CD14-positive monocyte (primary cell): ENCODE results near the gene DRC1. TPM values are rescaled to one million over a fixed set of nuclear protein-coding genes. Genes with fewer than 3 reads are reported as not detected.
"Not testable (repeated sequence)": the region's sequence is repeated elsewhere in the genome, so short reads cannot be mapped to it uniquely, and the experiment has no call there.

Experiments used
- DNase-seq, 3 donors: peaks; one replicate each; pipeline ENCODE4 v3.0.0-alpha.2; 2011 to 2022
- H2AFZ ChIP-seq: 2 replicates; pipeline ENCODE4 v1.6.0; 2012; ENCODE audit warnings: mild to moderate bottlenecking, low read depth, low read length, inconsistent platforms; ENCODE audit not compliant: insufficient read depth, poor library complexity, severe bottlenecking
- H3K27ac ChIP-seq, 2 donors: 1 replicate in 1 of 2; 2 replicates in 1 of 2; pipeline ENCODE4 v1.5.1; 2012 to 2013; ENCODE audit warnings: low read length in 2 of 2, control low read depth in 1 of 2, inconsistent platforms in 1 of 2, low read depth in 1 of 2, mild to moderate bottlenecking in 1 of 2
- H3K27me3 ChIP-seq, 2 donors: one replicate each; pipeline versions ENCODE4 v1.6.0 to v1.6.1; 2011 to 2013; ENCODE audit warnings: low read length in 2 of 2; ENCODE audit not compliant: control insufficient read depth in 2 of 2, insufficient read depth in 2 of 2
- H3K36me3 ChIP-seq, 2 donors: replicated peaks in 1 of 2; 1 replicate in 1 of 2; 2 replicates in 1 of 2; pipeline versions ENCODE4 v1.5.1 to v1.6.1; 2012 to 2013; ENCODE audit warnings: low read length in 2 of 2, control low read depth in 1 of 2, inconsistent platforms in 1 of 2, mild to moderate bottlenecking in 1 of 2; ENCODE audit not compliant: insufficient read depth in 2 of 2, control insufficient read depth in 1 of 2
- H3K4me1 ChIP-seq, 2 donors: 1 replicate in 1 of 2; 2 replicates in 1 of 2; pipeline versions ENCODE4 v1.5.1 to v1.6.1; 2012 to 2013; ENCODE audit warnings: low read length in 2 of 2, control low read depth in 1 of 2, inconsistent platforms in 1 of 2, mild to moderate bottlenecking in 1 of 2, moderate library complexity in 1 of 2; ENCODE audit not compliant: insufficient read depth in 2 of 2, control insufficient read depth in 1 of 2
- H3K4me2 ChIP-seq: replicated peaks from 2 replicates; pipeline ENCODE3; 2012; ENCODE audit warnings: low read length, moderate library complexity, mild to moderate bottlenecking; ENCODE audit not compliant: poor library complexity, severe bottlenecking; ENCODE audit errors: extremely low read depth
- H3K4me3 ChIP-seq, 3 experiments: fragments of 200-600 bp in 1 of 3; sonication (generic) in 1 of 3; replicated peaks in 1 of 3; 1 replicate in 2 of 3; 2 replicates in 1 of 3; pipeline ENCODE4 v1.5.1; 2011 to 2013; ENCODE audit warnings: low read length in 3 of 3, mild to moderate bottlenecking in 3 of 3, control low read depth in 2 of 3, low read depth in 2 of 3, inconsistent platforms in 1 of 3, moderate library complexity in 1 of 3
- H3K79me2 ChIP-seq: 2 replicates; pipeline ENCODE4 v1.6.0; 2012; ENCODE audit warnings: mild to moderate bottlenecking, control low read depth, inconsistent platforms, low read length, moderate library complexity; ENCODE audit not compliant: insufficient read depth
- H3K9ac ChIP-seq: 2 replicates; pipeline ENCODE4 v1.6.0; 2017; ENCODE audit warnings: low read length, mild to moderate bottlenecking; ENCODE audit not compliant: insufficient read depth, poor library complexity, severe bottlenecking
- H3K9me3 ChIP-seq, 2 donors: replicated peaks in 1 of 2; 1 replicate in 1 of 2; 2 replicates in 1 of 2; pipeline versions ENCODE4 v1.5.1 to v1.6.1; 2012 to 2013; ENCODE audit warnings: low read length in 2 of 2, control low read depth in 1 of 2; ENCODE audit not compliant: control insufficient read depth in 1 of 2, insufficient read depth in 1 of 2
- H4K20me1 ChIP-seq: 2 replicates; pipeline ENCODE4 v1.6.0; 2012; ENCODE audit warnings: mild to moderate bottlenecking, low read length, control low read depth, moderate library complexity; ENCODE audit not compliant: insufficient read depth
- H3K27ac Mint-ChIP-seq, 7 donors: one replicate each; pipeline ENCODE4 v1.8.0; 2020; ENCODE audit warnings: mild to moderate bottlenecking in 7 of 7, mixed read lengths in 7 of 7, moderate library complexity in 6 of 7, inconsistent platforms in 2 of 7
- H3K27me3 Mint-ChIP-seq, 3 donors: one replicate each; pipeline ENCODE4 v1.8.0; 2021 to 2022; ENCODE audit warnings: low read depth in 3 of 3, mild to moderate bottlenecking in 3 of 3, mixed read lengths in 3 of 3, moderate library complexity in 3 of 3, inconsistent platforms in 1 of 3
- H3K36me3 Mint-ChIP-seq, 2 donors: one replicate each; pipeline ENCODE4 v1.8.0; 2020; ENCODE audit warnings: mixed read lengths in 2 of 2, inconsistent platforms in 1 of 2, mild to moderate bottlenecking in 1 of 2
- H3K4me1 Mint-ChIP-seq: one replicate; pipeline ENCODE4 v1.8.0; 2020; ENCODE audit warnings: mild to moderate bottlenecking, mixed read lengths
- H3K4me3 Mint-ChIP-seq, 2 donors: one replicate each; pipeline ENCODE4 v1.8.0; 2020; ENCODE audit warnings: mild to moderate bottlenecking in 2 of 2, mixed read lengths in 2 of 2, moderate library complexity in 1 of 2
- H3K9me3 Mint-ChIP-seq, 7 donors: one replicate each; pipeline ENCODE4 v1.8.0; 2020 to 2022; ENCODE audit warnings: mixed read lengths in 7 of 7, mild to moderate bottlenecking in 6 of 7, moderate library complexity in 6 of 7, inconsistent platforms in 2 of 7
- WGBS: methylation state at CpG from one replicate; pipeline ENCODE4 v1.1.5; 2013; ENCODE audit warnings: missing lambda C conversion rate; ENCODE audit not compliant: insufficient coverage; 5-methylcytosine and 5-hydroxymethylcytosine counted together
- intact Hi-C, 2 donors: fragments of 100-400 bp; cut with micrococcal nuclease; formaldehyde crosslinking; loops; one replicate each; pipeline versions ENCODE4 v1.15.0 to v1.15.1; 2023
- polyA minus RNA-seq: library from RNA; depleted of rRNA, polyadenylated mRNA; stranded (reverse); fragments of >200 nt; gene quantifications from 2 replicates; pipeline ENCODE4 v1.2.3, GENCODE V29; 2012
- polyA plus RNA-seq, 3 donors: library from polyadenylated mRNA; depleted of rRNA in 1 of 3; unstranded in 2 of 3; stranded (reverse) in 1 of 3; fragments of 300-500 nt in 2 of 3; fragments of >200 nt in 1 of 3; fragmentation: Illumina TruSeq in 2 of 3; gene quantifications; 1 replicate in 2 of 3; 2 replicates in 1 of 3; pipeline ENCODE4 v1.2.3, GENCODE V29; 2012 to 2021
- total RNA-seq, 12 experiments: library from RNA in 1 of 12; stranded (reverse) in 1 of 12; fragments of 120-200 nt in 1 of 12; gene quantifications; one replicate each; pipeline ENCODE4 v1.2.4 and lab custom pipeline; 2013 to 2026; ENCODE audit warnings: mixed read lengths in 6 of 12, inconsistent platforms in 1 of 12
- TF ChIP-seq, protein P1 (sequence below): fragments of 200-600 bp; IDR thresholded peaks from one replicate; pipeline ENCODE4 v1.8.0; 2022; ENCODE audit warnings: antibody characterized with exemption, mild to moderate bottlenecking

DRC1 gene
- not detected for total RNA-seq (2013)
- polyA plus RNA-seq (not detected), polyA minus RNA-seq (not detected in 2 replicates), total RNA-seq (lab: John Stamatoyannopoulos, UW) (0 to 2.0 (median 0.17) reads per million in 11 experiments)

- Histone ChIP-seq H3K79me2 (no peaks in the 10 kb centered on the region), H3K27me3 (peaks cover 0 to 13% of the 10 kb centered on the region in 2 donors), H3K36me3 (no peaks in the 10 kb centered on the region), H3K4me3 (no peak within 1 kb of the TSS), H3K9me3 (no peaks in the 10 kb centered on the region), H3K4me1 (peaks cover 6 to 9% of the 10 kb centered on the region in 2 donors), H3K4me2 (peak within 1 kb of the TSS; percentile 66), H3K27ac (no peak within 1 kb of the TSS), H3K9ac (no peak within 1 kb of the TSS), H2AFZ (peak within 1 kb of the TSS; percentile 65), H4K20me1 (no peaks in the 10 kb centered on the region)
- H3K36me3 Mint-ChIP-seq: no peaks in the 10 kb centered on the region
- 15% methylated on average over 48 of the region's 63 CpGs for WGBS
- intact Hi-C loops: no loop called here
- H3K9me3 Mint-ChIP-seq: no peaks in the 10 kb centered on the region
- TF ChIP-seq, protein P1, sequence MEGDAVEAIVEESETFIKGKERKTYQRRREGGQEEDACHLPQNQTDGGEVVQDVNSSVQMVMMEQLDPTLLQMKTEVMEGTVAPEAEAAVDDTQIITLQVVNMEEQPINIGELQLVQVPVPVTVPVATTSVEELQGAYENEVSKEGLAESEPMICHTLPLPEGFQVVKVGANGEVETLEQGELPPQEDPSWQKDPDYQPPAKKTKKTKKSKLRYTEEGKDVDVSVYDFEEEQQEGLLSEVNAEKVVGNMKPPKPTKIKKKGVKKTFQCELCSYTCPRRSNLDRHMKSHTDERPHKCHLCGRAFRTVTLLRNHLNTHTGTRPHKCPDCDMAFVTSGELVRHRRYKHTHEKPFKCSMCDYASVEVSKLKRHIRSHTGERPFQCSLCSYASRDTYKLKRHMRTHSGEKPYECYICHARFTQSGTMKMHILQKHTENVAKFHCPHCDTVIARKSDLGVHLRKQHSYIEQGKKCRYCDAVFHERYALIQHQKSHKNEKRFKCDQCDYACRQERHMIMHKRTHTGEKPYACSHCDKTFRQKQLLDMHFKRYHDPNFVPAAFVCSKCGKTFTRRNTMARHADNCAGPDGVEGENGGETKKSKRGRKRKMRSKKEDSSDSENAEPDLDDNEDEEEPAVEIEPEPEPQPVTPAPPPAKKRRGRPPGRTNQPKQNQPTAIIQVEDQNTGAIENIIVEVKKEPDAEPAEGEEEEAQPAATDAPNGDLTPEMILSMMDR: no peak
- H3K4me1 Mint-ChIP-seq: peaks cover 11% of the 10 kb centered on the region
- H3K4me3 Mint-ChIP-seq: peak within 1 kb of the TSS; percentile 17 to 81
- DNase-seq: peak; percentile 15 to 37 (median 25)
- H3K27ac Mint-ChIP-seq: peak within 1 kb of the TSS in 2 of 7 donors; percentile 57 to 59
- peaks cover 10 to 18% (median 17%) of the 10 kb centered on the region in 3 donors for H3K27me3 Mint-ChIP-seq
Observed at GRCh38 chr2:26401739-26402541, at the start of gene DRC1. Gene DRC1, plus strand, starts transcription at chr2:26401920. Its CDS starts 70 bp downstream, at chr2:26401990.

GRCh38 chr2:26352892-26353291 is 48.8 kb upstream of the DRC1 start:
- Histone ChIP-seq H2AFZ (no peak overlapping the region), H3K79me2 (peaks cover 100% of the 10 kb centered on the region), H3K36me3 (peaks cover 0 to 26% of the 10 kb centered on the region in 2 donors), H3K4me1 (no peaks in the 10 kb centered on the region), H4K20me1 (peaks cover 24% of the 10 kb centered on the region), H3K9ac (no peak overlapping the region), H3K4me3 (no peak overlapping the region), H3K27ac (peak overlapping the region in 1 of 2 donors; percentile 46), H3K9me3 (no peaks in the 10 kb centered on the region), H3K4me2 (no peak overlapping the region), H3K27me3 (no peaks in the 10 kb centered on the region)
- Mint-ChIP-seq H3K27me3 (no peaks in the 10 kb centered on the region), H3K9me3 (no peaks in the 10 kb centered on the region), H3K4me1 (peaks cover 9% of the 10 kb centered on the region), H3K27ac (peak overlapping the region in 1 of 7 donors; percentile 27), H3K4me3 (no peak overlapping the region), H3K36me3 (peaks cover 9 to 10% of the 10 kb centered on the region in 2 donors)
- peak in 1 of 3 donors; percentile 18 for DNase-seq
- intact Hi-C loops: no loop called here
- no CpG with 5 or more reads among the region's 1 CpG for WGBS
- TF ChIP-seq, protein P1: no peak

DNA sequence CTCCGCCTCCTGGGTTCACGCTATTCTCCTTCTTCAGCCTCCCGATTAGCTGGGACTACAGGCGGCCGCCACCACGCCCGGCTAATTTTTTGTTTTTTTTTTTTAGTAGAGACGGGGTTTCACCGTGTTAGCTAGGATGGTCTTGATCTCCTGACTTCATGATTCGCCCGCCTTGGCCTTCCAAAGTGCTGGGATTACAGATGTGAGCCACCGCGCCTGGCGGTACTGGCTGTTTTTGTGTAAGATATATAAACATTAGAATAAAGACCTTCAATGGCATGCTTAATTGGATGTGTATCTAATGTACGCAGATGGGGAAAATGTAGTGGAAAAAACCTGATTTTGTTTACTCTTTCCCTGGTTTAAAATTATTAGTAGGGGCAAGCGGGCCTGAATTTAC is 47.3 kb upstream of the DRC1 start:
- H3K27me3 ChIP-seq, H3K9me3 ChIP-seq, H3K4me1 Mint-ChIP-seq, H3K4me3 ChIP-seq, intact Hi-C loops, H3K9me3 Mint-ChIP-seq, H3K4me3 Mint-ChIP-seq, H3K27ac ChIP-seq, H3K4me1 ChIP-seq, H3K9ac ChIP-seq, H3K27me3 Mint-ChIP-seq, H3K4me2 ChIP-seq, DNase-seq, H2AFZ ChIP-seq: not testable (repeated sequence)
- Histone ChIP-seq H3K79me2 (peaks cover 100% of the 10 kb centered on the region), H4K20me1 (peaks cover 34% of the 10 kb centered on the region), H3K36me3 (peaks cover 0 to 26% of the 10 kb centered on the region in 2 donors)
- Mint-ChIP-seq H3K27ac (peak overlapping the region in 1 of 7 donors; percentile 58), H3K36me3 (peaks cover 11 to 17% of the 10 kb centered on the region in 2 donors)
- WGBS: 100% methylated on average over 2 of the region's 16 CpGs
